OCI-LY3 (cell line): ENCODE data around the gene SPSB1.

Experiments used
- H2AFZ ChIP-seq: fragments of 200-600, 300-600 bp; shearing (Covaris generic); 2 replicates; pipeline ENCODE4 v1.6.0; 2014; ENCODE audit warnings: antibody characterized with exemption, low read depth, low read length
- H3K27ac ChIP-seq: fragments of 200-600, 300-600 bp; sonication (generic); 2 replicates; pipeline ENCODE4 v1.5.1; 2014; ENCODE audit warnings: mild to moderate bottlenecking, low read length, moderate library complexity, mixed read lengths
- H3K27me3 ChIP-seq: fragments of 200-600, 300-600 bp; sonication (generic); 2 replicates; pipeline ENCODE4 v1.6.1; 2014; ENCODE audit warnings: low read depth, low read length, mixed read lengths
- H3K36me3 ChIP-seq: fragments of 200-600, 300-600 bp; sonication (generic); replicated peaks from 2 replicates; pipeline ENCODE3; 2014; ENCODE audit warnings: low read depth, low read length, mixed read lengths
- H3K4me1 ChIP-seq: fragments of 300-600, 200-600 bp; sonication (generic); 2 replicates; pipeline ENCODE4 v1.6.1; 2014; ENCODE audit warnings: low read length, mixed read lengths
- H3K4me2 ChIP-seq: fragments of 200-600, 300-600 bp; sonication (generic); 2 replicates; pipeline ENCODE4 v1.6.1; 2014; ENCODE audit warnings: low read length, mixed read lengths
- H3K4me3 ChIP-seq: fragments of 300-600, 200-600 bp; sonication (generic); 2 replicates; pipeline ENCODE4 v1.5.1; 2014; ENCODE audit warnings: antibody characterized with exemption, mild to moderate bottlenecking, low read length, moderate library complexity
- H3K79me2 ChIP-seq: fragments of 300-600, 200-600 bp; shearing (Covaris generic); 2 replicates; pipeline ENCODE4 v1.6.1; 2014; ENCODE audit warnings: mild to moderate bottlenecking, low read length, mixed read lengths
- H3K9ac ChIP-seq: fragments of 300-600, 200-600 bp; shearing (Covaris generic); 2 replicates; pipeline ENCODE4 v1.6.0; 2014; ENCODE audit warnings: mild to moderate bottlenecking, low read length, moderate library complexity
- H3K9me3 ChIP-seq: fragments of 200-600, 300-600 bp; shearing (Covaris generic); 2 replicates; pipeline ENCODE4 v1.6.1; 2014; ENCODE audit warnings: low read length, mixed read lengths; ENCODE audit not compliant: insufficient read depth
- H4K20me1 ChIP-seq: fragments of 200-600, 300-600 bp; sonication (generic); 2 replicates; pipeline ENCODE4 v1.6.1; 2016; ENCODE audit warnings: low read length, mixed read lengths; ENCODE audit not compliant: insufficient read depth
- EZH2phosphoT487 ChIP-seq: fragments of 200-600 bp; shearing (Covaris generic); IDR thresholded peaks from 2 replicates; pipeline ENCODE4 v1.6.1; 2018; ENCODE audit warnings: antibody characterized with exemption, mixed run types, low read depth
- TF ChIP-seq, protein P1 (sequence below): fragments of 200-600, 300-600 bp; sonication (generic); IDR thresholded peaks from 2 replicates; pipeline ENCODE4 v1.5.1; 2014; ENCODE audit warnings: antibody characterized with exemption, low read length, low read depth

SPSB1 gene

DNA sequence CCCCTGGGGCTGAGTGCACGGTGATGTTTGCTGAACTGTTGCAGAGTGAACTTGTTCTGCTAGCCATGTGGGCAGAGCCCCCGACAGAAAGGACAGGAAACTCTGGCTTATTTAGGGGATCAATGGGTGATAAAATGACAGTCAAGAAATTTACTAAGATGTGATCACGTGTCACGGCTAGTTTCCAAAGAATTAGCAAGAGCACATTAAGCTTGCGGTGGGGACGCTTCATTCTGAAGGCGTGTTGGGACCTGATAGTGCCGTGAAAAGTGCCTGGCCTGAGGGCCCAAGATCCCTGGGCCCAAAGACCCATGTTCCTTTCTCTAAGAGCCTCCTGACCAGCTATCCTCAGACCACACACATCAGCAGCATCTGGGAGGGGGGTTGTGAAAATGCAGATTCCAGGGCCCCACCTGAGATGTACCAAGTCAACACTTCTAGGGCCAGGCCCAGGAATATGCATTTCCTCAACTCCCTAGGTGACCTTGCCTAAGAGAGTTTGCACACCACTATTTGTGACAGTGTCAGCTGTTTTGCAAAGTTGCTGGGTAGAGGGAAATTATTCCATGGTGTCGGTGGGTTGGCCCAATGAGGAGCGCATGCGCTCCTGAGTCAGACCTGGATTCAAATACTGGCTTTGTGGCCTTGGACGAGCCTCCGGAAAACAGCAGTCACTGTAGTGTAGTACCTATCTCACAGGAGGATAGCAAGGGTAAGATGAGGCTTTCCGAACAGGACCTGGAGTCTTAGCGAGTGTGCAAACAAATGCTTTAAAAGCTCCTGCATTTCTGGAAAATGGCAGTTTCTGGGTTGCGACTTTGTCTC lies 77.5 kb downstream of the SPSB1 start:
- no peak overlapping the region for H3K27ac ChIP-seq
- H2AFZ ChIP-seq = no peak overlapping the region
- H3K9ac ChIP-seq = no peak overlapping the region
- H3K4me3 ChIP-seq = no peak overlapping the region
- peaks cover 13% of the 10 kb centered on the region for H3K27me3 ChIP-seq
- H4K20me1 ChIP-seq = no peaks in the 10 kb centered on the region
- TF ChIP-seq, protein P1, sequence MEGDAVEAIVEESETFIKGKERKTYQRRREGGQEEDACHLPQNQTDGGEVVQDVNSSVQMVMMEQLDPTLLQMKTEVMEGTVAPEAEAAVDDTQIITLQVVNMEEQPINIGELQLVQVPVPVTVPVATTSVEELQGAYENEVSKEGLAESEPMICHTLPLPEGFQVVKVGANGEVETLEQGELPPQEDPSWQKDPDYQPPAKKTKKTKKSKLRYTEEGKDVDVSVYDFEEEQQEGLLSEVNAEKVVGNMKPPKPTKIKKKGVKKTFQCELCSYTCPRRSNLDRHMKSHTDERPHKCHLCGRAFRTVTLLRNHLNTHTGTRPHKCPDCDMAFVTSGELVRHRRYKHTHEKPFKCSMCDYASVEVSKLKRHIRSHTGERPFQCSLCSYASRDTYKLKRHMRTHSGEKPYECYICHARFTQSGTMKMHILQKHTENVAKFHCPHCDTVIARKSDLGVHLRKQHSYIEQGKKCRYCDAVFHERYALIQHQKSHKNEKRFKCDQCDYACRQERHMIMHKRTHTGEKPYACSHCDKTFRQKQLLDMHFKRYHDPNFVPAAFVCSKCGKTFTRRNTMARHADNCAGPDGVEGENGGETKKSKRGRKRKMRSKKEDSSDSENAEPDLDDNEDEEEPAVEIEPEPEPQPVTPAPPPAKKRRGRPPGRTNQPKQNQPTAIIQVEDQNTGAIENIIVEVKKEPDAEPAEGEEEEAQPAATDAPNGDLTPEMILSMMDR = no peak
- TF ChIP-seq EZH2phosphoT487 = no peak
- H3K4me2 ChIP-seq = no peak overlapping the region
- no peaks in the 10 kb centered on the region for H3K79me2 ChIP-seq
- no peaks in the 10 kb centered on the region for H3K9me3 ChIP-seq
- H3K4me1 ChIP-seq = peaks cover 8% of the 10 kb centered on the region
- H3K36me3 ChIP-seq = no peaks in the 10 kb centered on the region

DNA sequence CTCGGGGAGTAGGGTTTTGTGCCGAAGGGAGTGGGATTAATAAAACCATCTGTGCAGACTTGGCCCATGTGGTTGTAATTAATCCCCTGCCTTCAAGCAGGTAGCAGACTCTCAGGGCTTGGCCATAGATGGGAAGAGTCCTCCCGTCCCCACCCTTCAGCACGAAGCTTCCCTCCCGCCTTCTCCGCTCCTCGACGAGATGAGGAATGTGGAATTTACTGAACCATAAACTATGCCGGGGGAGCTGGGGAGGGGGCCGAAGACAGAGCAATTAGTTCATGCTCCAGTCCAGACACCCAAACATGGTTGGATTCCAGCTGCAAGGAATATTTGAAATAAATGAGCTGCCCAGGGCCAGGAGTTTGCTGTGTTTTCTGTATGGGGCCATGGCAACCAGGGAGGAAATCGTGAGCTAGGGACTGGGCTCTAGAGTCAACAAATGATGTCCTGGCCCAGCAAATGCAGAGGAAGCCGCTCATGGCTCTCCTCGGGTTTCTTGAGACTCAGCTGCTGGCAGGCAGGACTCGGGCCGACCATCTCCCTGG lies 78.8 kb downstream of the SPSB1 start:
- H2AFZ ChIP-seq = no peak overlapping the region
- H4K20me1 ChIP-seq = no peaks in the 10 kb centered on the region
- peaks cover 8% of the 10 kb centered on the region for H3K4me1 ChIP-seq
- H3K36me3 ChIP-seq = no peaks in the 10 kb centered on the region
- H3K27ac ChIP-seq = no peak overlapping the region
- TF ChIP-seq, protein P1 = no peak
- no peak for TF ChIP-seq EZH2phosphoT487
- no peaks in the 10 kb centered on the region for H3K79me2 ChIP-seq
- H3K27me3 ChIP-seq = peaks cover 13% of the 10 kb centered on the region
- no peaks in the 10 kb centered on the region for H3K9me3 ChIP-seq
- H3K9ac ChIP-seq = no peak overlapping the region
- no peak overlapping the region for H3K4me2 ChIP-seq
- H3K4me3 ChIP-seq = no peak overlapping the region

DNA sequence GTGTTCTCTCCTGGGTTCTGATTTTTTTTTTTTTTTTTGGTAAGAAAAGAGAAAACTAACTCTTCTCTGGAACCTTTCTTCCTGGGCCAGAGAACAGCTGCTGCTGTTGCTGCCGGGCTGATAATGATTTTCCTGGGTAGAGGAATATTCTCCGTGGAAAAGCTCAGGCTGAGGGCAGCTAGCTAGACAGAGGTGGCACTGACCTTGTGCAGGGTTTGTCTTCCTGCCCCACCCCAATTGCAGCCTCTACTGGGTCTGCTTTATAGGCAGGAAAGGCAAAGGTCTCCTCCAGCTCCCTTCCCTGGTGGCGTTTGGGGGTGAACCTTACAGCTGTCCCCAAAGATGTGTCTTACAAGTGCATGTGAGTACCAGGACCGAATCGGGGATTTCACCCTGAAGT lies 79.3 kb downstream of the SPSB1 start:
- no peaks in the 10 kb centered on the region for H3K36me3 ChIP-seq
- H3K27me3 ChIP-seq = peaks cover 13% of the 10 kb centered on the region
- H3K27ac ChIP-seq = no peak overlapping the region
- H3K79me2 ChIP-seq = no peaks in the 10 kb centered on the region
- no peak overlapping the region for H3K9ac ChIP-seq
- no peak overlapping the region for H2AFZ ChIP-seq
- no peaks in the 10 kb centered on the region for H3K9me3 ChIP-seq
- no peak for TF ChIP-seq EZH2phosphoT487
- TF ChIP-seq, protein P1 = no peak
- H4K20me1 ChIP-seq = no peaks in the 10 kb centered on the region
- H3K4me2 ChIP-seq = no peak overlapping the region
- H3K4me1 ChIP-seq = peaks cover 8% of the 10 kb centered on the region
- H3K4me3 ChIP-seq = no peak overlapping the region

DNA sequence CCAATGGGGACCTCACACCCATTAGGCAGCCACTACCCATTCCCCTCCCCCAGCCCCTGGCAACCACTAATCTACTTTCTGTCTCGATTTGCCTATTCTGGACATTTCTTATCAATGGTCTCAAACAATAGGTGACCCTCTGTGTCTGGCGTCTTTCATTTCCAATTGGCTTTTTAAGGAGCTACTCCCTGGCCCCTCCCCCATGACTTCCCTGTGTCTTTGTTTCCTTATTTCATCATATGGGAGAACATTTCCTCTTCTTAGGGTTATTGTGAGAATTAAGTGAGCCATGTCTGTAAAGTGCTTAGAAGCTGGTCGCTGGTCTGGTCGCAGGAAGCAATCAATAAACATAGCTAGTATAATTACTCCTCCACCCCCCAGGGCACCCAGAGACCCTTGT lies 80.9 kb downstream of the SPSB1 start:
- Histone ChIP-seq H3K4me2 (no peak overlapping the region), H3K27ac (no peak overlapping the region), H3K79me2 (no peaks in the 10 kb centered on the region), H4K20me1 (no peaks in the 10 kb centered on the region), H3K9me3 (no peaks in the 10 kb centered on the region), H3K36me3 (no peaks in the 10 kb centered on the region), H3K4me3 (no peak overlapping the region), H3K9ac (no peak overlapping the region), H3K4me1 (peaks cover 8% of the 10 kb centered on the region), H2AFZ (no peak overlapping the region), H3K27me3 (peaks cover 13% of the 10 kb centered on the region)
- TF ChIP-seq, protein P1 = no peak
- no peak for TF ChIP-seq EZH2phosphoT487
